Psoas muscle (tissue), 8 donors: Measurements from ENCODE around the gene AQP2. TPM values are rescaled to one million over a fixed set of nuclear protein-coding genes. Genes with fewer than 3 reads are reported as not detected.

Experiments
- ATAC-seq, 4 donors: fragments of 200-7000 bp; cut with Tn5 transposase; one replicate each; pipeline ENCODE4 v1.9.1; 2020; ENCODE audit warnings: moderate library complexity in 3 of 4, mild to moderate bottlenecking in 2 of 4
- DNase-seq, 2 donors: peaks; one replicate each; pipeline ENCODE4 v3.0.0-alpha.2; 2020
- H3K27ac ChIP-seq: fragments of 200-600 bp; one replicate; pipeline ENCODE4 v1.8.0; 2022
- H3K27me3 ChIP-seq, 3 donors: fragments of 200-600 bp in 1 of 3; one replicate each; pipeline versions ENCODE4 v1.6.1 to v1.8.0; 2013 to 2022; ENCODE audit warnings: low read length in 2 of 3, mild to moderate bottlenecking in 2 of 3, moderate library complexity in 1 of 3; ENCODE audit not compliant: insufficient read depth in 3 of 3
- H3K36me3 ChIP-seq, 2 donors: fragments of 200-600 bp in 1 of 2; one replicate each; pipeline versions ENCODE4 v1.6.1 to v1.8.0; 2013 to 2022; ENCODE audit warnings: low read depth in 1 of 2, mild to moderate bottlenecking in 1 of 2, moderate library complexity in 1 of 2; ENCODE audit not compliant: insufficient read depth in 1 of 2
- H3K4me1 ChIP-seq: fragments of 200-600 bp; one replicate; pipeline ENCODE4 v1.8.0; 2022
- H3K4me3 ChIP-seq: fragments of 200-600 bp; one replicate; pipeline ENCODE4 v1.8.0; 2022; ENCODE audit warnings: mild to moderate bottlenecking
- H3K9me3 ChIP-seq: fragments of 200-600 bp; one replicate; pipeline ENCODE4 v1.8.0; 2022
- WGBS, 3 donors: extraction: QIAGEN DNeasy Blood & Tissue Kit; methylation state at CpG; one replicate each; pipeline versions ENCODE4 v1.1.6 to v1.1.7; 2013; 5-methylcytosine and 5-hydroxymethylcytosine counted together
- intact Hi-C, 2 donors: fragments of 100-400 bp; cut with DNase I; formaldehyde crosslinking; loops; one replicate each; pipeline versions ENCODE4 v1.11.0 to v1.14.2; 2022
- polyA plus RNA-seq, 3 donors: library from polyadenylated mRNA; stranded (reverse); fragments of 200-250 nt; gene quantifications; one replicate each; pipeline ENCODE4 v1.2.3, GENCODE V29; 2013
- total RNA-seq, 4 donors: library from RNA; stranded (reverse); fragmentation: NEBNext Ultra II Directional in 2 of 4; extraction: Animal tissue kit (Norgen Biotek cat#: 25700) in 2 of 4; gene quantifications; one replicate each; pipeline versions ENCODE4 v1.2.1 to v1.2.4, GENCODE V29; 2021 to 2023
- TF ChIP-seq, protein P1 (sequence below): fragments of 200-600 bp; IDR thresholded peaks from one replicate; pipeline ENCODE4 v1.8.0; 2022; ENCODE audit warnings: antibody characterized with exemption
- donor health status: healthy with polysubstance abuse.
- donor health status: DM: no; HTN: no; CAD: no; lungs with moderate emphysema.
- donor health status: Bipolar disorder and iron deficiency.
- donor health status: healthy.
- donor health status: DM: yes; HTN: yes; CAD: no.
- donor health status: DM: no; HTN: no; CAD: no.
- donor health status: DM: no; HTN: no; CAD: no.
- donor health status: DM: yes; HTN: yes; CAD: no.

AQP2 gene
- total and polyA plus RNA-seq, 7 donors: not detected

DNA sequence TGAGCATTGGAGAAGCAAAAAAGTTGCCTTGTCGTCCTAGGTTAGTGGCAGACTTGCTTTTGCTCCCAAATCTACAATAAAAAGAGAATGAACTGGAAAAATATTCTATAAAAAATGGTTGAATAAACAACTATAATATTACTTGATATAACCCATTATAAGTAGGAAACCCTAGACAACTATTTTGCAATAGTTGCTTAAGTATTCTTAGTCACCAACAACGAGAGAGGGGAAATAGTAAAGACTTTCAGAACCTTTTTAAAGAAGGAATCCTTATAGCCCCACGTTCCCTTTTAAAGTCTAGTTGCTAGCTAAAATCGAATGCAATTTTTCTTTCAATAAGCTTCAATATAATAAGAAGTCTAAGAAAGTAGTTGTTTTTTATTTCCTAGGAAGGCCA lies 39.7 kb downstream of the AQP2 start:
- TF ChIP-seq, protein P1, sequence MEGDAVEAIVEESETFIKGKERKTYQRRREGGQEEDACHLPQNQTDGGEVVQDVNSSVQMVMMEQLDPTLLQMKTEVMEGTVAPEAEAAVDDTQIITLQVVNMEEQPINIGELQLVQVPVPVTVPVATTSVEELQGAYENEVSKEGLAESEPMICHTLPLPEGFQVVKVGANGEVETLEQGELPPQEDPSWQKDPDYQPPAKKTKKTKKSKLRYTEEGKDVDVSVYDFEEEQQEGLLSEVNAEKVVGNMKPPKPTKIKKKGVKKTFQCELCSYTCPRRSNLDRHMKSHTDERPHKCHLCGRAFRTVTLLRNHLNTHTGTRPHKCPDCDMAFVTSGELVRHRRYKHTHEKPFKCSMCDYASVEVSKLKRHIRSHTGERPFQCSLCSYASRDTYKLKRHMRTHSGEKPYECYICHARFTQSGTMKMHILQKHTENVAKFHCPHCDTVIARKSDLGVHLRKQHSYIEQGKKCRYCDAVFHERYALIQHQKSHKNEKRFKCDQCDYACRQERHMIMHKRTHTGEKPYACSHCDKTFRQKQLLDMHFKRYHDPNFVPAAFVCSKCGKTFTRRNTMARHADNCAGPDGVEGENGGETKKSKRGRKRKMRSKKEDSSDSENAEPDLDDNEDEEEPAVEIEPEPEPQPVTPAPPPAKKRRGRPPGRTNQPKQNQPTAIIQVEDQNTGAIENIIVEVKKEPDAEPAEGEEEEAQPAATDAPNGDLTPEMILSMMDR: no peak
- WGBS, 3 donors: 85 to 89% (median 87%) methylated on average over 4 of the region's 4 CpGs
- no peaks in the 10 kb centered on the region for H3K27me3 ChIP-seq
- H3K27ac ChIP-seq: no peak overlapping the region
- H3K9me3 ChIP-seq: no peaks in the 10 kb centered on the region
- no peak overlapping the region for H3K4me3 ChIP-seq
- intact Hi-C loops: no loop called here
- ATAC-seq: no peak
- H3K4me1 ChIP-seq: no peaks in the 10 kb centered on the region
- no peak for DNase-seq
- peaks cover 0 to 25% of the 10 kb centered on the region in 2 donors for H3K36me3 ChIP-seq

DNA sequence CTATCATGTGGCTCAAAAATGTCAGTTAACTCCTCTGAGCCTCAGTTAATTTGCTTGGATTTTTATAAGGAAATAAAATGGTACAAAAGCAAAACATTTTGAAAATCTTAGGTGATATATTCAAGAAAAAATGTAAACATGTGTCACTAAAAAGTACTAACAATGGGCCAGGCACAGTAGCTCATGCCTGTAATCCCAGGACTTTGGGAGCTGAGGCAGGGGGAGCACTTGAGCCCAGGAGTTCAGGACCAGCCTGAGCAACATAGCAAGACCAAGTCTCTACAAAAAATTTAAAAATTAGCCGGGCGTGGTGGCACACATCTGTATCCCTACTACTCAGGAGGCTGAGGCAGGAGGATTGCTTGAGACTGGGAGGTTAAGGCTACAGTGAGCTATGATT lies 47.9 kb downstream of the AQP2 start:
- no peak for ATAC-seq
- Histone ChIP-seq H3K36me3 (peaks cover 0 to 40% of the 10 kb centered on the region in 2 donors), H3K27me3 (no peaks in the 10 kb centered on the region), H3K27ac (no peak overlapping the region), H3K4me3 (no peak overlapping the region), H3K4me1 (no peaks in the 10 kb centered on the region), H3K9me3 (no peaks in the 10 kb centered on the region)
- intact Hi-C loops: no loop called here
- 89 to 98% (median 93%) methylated on average over 2 of the region's 2 CpGs for WGBS, 3 donors
- no peak for DNase-seq
- TF ChIP-seq, protein P1: no peak

DNA sequence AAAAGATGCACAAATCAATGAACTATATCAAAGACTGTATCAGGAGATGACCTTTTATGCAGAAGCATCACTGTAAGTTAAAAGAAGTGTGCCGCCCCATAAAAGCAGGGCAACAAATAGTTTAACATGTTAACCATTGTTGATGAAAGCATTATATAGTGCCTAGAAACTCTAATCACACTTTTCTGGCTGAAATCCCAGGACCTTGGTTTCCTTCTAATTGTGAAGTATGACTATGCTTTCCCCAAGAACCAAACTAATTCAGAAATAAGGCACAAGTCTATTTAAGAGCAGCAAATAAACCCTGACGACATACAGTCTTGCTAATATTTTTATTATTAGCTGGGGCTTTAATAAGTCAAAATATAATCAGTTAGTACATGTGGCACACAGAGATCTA lies 53.1 kb downstream of the AQP2 start:
- Histone ChIP-seq H3K9me3 (no peaks in the 10 kb centered on the region), H3K4me3 (no peak overlapping the region), H3K36me3 (peaks cover 0 to 20% of the 10 kb centered on the region in 2 donors), H3K4me1 (no peaks in the 10 kb centered on the region), H3K27me3 (no peaks in the 10 kb centered on the region), H3K27ac (no peak overlapping the region)
- ATAC-seq (no peak), DNase-seq (no peak)
- TF ChIP-seq, protein P1: no peak
- intact Hi-C loops: no loop called here
- 87 to 94% (median 93%) methylated on average over 2 of the region's 2 CpGs for WGBS, 3 donors

DNA sequence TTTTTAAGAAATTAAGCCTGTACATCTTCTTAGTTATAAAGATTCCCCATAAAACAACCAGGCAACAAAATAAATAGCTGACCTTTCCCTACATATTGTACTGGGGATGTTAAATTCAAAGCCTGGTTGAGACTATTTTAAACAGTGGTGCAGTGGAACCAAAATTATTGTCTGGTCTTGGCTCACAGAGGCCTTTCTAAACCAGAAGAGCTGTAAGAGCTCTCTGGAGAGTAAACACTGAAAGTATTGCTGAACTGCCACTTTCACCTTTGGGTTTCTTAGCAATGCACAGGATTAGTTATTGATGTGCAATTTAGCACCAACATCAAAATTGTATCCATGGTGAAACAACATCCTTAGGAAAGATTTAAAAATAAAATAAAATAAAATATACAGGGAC lies 54.2 kb downstream of the AQP2 start:
- no peaks in the 10 kb centered on the region for H3K4me1 ChIP-seq
- DNase-seq: no peak
- ATAC-seq: no peak
- no peaks in the 10 kb centered on the region for H3K9me3 ChIP-seq
- H3K27ac ChIP-seq: no peak overlapping the region
- intact Hi-C loops: no loop called here
- no peak overlapping the region for H3K4me3 ChIP-seq
- H3K36me3 ChIP-seq: peaks cover 0 to 12% of the 10 kb centered on the region in 2 donors
- no peaks in the 10 kb centered on the region for H3K27me3 ChIP-seq
- TF ChIP-seq, protein P1: no peak

DNA sequence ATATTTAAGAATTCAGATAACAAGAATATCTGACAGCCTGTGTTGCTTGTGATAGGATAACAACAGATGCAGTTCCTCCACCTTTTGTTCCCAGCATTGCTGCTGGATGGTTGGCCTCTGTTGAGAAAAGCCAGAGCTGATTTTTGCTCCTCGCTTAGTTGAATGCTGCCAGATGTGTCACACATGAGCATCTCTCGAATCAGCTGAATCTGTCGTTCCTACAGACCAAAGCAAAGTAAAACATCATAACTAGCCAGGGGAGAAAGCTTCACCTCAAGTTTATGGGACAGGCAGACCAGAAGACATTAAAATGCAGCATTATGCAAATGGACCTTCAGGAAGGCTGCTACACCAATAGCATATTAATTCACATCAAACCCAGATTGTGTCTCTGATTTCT lies 54.6 kb downstream of the AQP2 start:
- Histone ChIP-seq H3K9me3 (no peaks in the 10 kb centered on the region), H3K4me1 (no peaks in the 10 kb centered on the region), H3K27me3 (no peaks in the 10 kb centered on the region), H3K36me3 (peaks cover 0 to 12% of the 10 kb centered on the region in 2 donors), H3K27ac (no peak overlapping the region), H3K4me3 (no peak overlapping the region)
- intact Hi-C loops: no loop called here
- WGBS, 3 donors: 77 to 93% (median 84%) methylated on average over 3 of the region's 3 CpGs
- ATAC-seq (no peak), DNase-seq (no peak)
- TF ChIP-seq, protein P1: no peak
